Naive thymus-derived CD4-positive, alpha-beta T cell (primary cell): Measurements from ENCODE around the gene OR13J1. TPM values are rescaled to one million over a fixed set of nuclear protein-coding genes. Genes with fewer than 3 reads are reported as not detected.
A peak's percentile ranks its signal among the peaks of the same experiment; 100 is the strongest.

Experiments
- ATAC-seq: fragments of 150-1000 bp; cut with Tn5 transposase; 2 replicates; pipeline ENCODE4 v1.10.0; 2021; ENCODE audit warnings: mild to moderate bottlenecking, moderate library complexity
- CTCF ChIA-PET: fragments of 350-600 bp; sonication (Branson Sonifier 250); formaldehyde crosslinking; loops from one replicate; lab custom pipeline; 2021; ENCODE audit warnings: antibody characterized with exemption; lab: Charles Lee
- POLR2A ChIA-PET: fragments of 350-600 bp; sonication (Branson Sonifier 250); formaldehyde crosslinking; loops from one replicate; lab custom pipeline; 2021; ENCODE audit warnings: antibody characterized with exemption, inconsistent platforms; lab: Charles Lee
- DNase-seq, 9 donors: peaks; one replicate each; pipeline versions ENCODE4 v3.0.0 to v3.0.0-alpha.2; 2020 to 2022; ENCODE audit warnings: mixed read lengths in 1 of 9
- H3K27ac ChIP-seq: one replicate; pipeline ENCODE4 v1.7.0; 2013; ENCODE audit warnings: mild to moderate bottlenecking, low read depth, low read length, moderate library complexity
- H3K27me3 ChIP-seq, 2 donors: one replicate each; pipeline ENCODE4 v1.7.0; 2013; ENCODE audit warnings: low read length in 2 of 2, mild to moderate bottlenecking in 2 of 2, moderate library complexity in 2 of 2; ENCODE audit not compliant: control insufficient read depth in 2 of 2, insufficient read depth in 2 of 2
- H3K36me3 ChIP-seq, 3 experiments: 1 replicate in 2 of 3; 2 replicates in 1 of 3; pipeline ENCODE4 v1.7.0; 2013; ENCODE audit warnings: low read length in 3 of 3, mild to moderate bottlenecking in 3 of 3, moderate library complexity in 1 of 3; ENCODE audit not compliant: insufficient read depth in 3 of 3, control insufficient read depth in 2 of 3
- H3K4me1 ChIP-seq, 2 donors: one replicate each; pipeline ENCODE4 v1.7.0; 2013; ENCODE audit warnings: low read length in 2 of 2, mild to moderate bottlenecking in 2 of 2, moderate library complexity in 1 of 2; ENCODE audit not compliant: control insufficient read depth in 2 of 2, insufficient read depth in 2 of 2
- H3K4me3 ChIP-seq: 2 replicates; pipeline ENCODE4 v1.7.0; 2013; ENCODE audit warnings: mild to moderate bottlenecking, low read length
- H3K9me3 ChIP-seq, 3 experiments: 1 replicate in 2 of 3; 2 replicates in 1 of 3; pipeline ENCODE4 v1.7.0; 2013; ENCODE audit warnings: low read length in 3 of 3; ENCODE audit not compliant: control insufficient read depth in 2 of 3
- H3K27ac Mint-ChIP-seq, 9 donors: one replicate each; pipeline ENCODE4 v1.8.0; 2020 to 2022; ENCODE audit warnings: mixed read lengths in 9 of 9, mild to moderate bottlenecking in 8 of 9, moderate library complexity in 5 of 9, inconsistent platforms in 2 of 9
- H3K27me3 Mint-ChIP-seq, 5 donors: one replicate each; pipeline ENCODE4 v1.8.0; 2021 to 2022; ENCODE audit warnings: mixed read lengths in 5 of 5, mild to moderate bottlenecking in 1 of 5
- H3K36me3 Mint-ChIP-seq, 5 donors: one replicate each; pipeline ENCODE4 v1.8.0; 2020 to 2022; ENCODE audit warnings: mixed read lengths in 5 of 5, mild to moderate bottlenecking in 3 of 5, inconsistent platforms in 1 of 5
- H3K4me1 Mint-ChIP-seq, 7 donors: one replicate each; pipeline ENCODE4 v1.8.0; 2020 to 2022; ENCODE audit warnings: mixed read lengths in 7 of 7, mild to moderate bottlenecking in 3 of 7, inconsistent platforms in 1 of 7
- H3K4me3 Mint-ChIP-seq, 10 donors: one replicate each; pipeline ENCODE4 v1.8.0; 2020 to 2022; ENCODE audit warnings: mild to moderate bottlenecking in 10 of 10, mixed read lengths in 10 of 10, moderate library complexity in 6 of 10, inconsistent platforms in 2 of 10
- H3K9me3 Mint-ChIP-seq, 11 donors: one replicate each; pipeline ENCODE4 v1.8.0; 2020 to 2022; ENCODE audit warnings: mixed read lengths in 11 of 11, mild to moderate bottlenecking in 4 of 11, inconsistent platforms in 1 of 11, moderate library complexity in 1 of 11
- intact Hi-C, 2 donors: fragments of 100-400 bp; cut with micrococcal nuclease; formaldehyde crosslinking; loops; one replicate each; pipeline ENCODE4 v1.15.1; 2023
- polyA plus RNA-seq, 2 donors: library from polyadenylated mRNA; unstranded; fragments of 300-500 nt; fragmentation: Illumina TruSeq; gene quantifications; one replicate each; pipeline ENCODE4 v1.2.3, GENCODE V29; 2021
- total RNA-seq, 6 experiments: library from RNA in 5 of 6; stranded (reverse) in 5 of 6; gene quantifications; 1 replicate in 5 of 6; 2 replicates in 1 of 6; pipeline ENCODE4 v1.2.3 and lab custom pipeline; 2021 to 2026

Gene OR13J1
- total and polyA plus RNA-seq, 7 experiments from 2014 or later = not detected

DNA sequence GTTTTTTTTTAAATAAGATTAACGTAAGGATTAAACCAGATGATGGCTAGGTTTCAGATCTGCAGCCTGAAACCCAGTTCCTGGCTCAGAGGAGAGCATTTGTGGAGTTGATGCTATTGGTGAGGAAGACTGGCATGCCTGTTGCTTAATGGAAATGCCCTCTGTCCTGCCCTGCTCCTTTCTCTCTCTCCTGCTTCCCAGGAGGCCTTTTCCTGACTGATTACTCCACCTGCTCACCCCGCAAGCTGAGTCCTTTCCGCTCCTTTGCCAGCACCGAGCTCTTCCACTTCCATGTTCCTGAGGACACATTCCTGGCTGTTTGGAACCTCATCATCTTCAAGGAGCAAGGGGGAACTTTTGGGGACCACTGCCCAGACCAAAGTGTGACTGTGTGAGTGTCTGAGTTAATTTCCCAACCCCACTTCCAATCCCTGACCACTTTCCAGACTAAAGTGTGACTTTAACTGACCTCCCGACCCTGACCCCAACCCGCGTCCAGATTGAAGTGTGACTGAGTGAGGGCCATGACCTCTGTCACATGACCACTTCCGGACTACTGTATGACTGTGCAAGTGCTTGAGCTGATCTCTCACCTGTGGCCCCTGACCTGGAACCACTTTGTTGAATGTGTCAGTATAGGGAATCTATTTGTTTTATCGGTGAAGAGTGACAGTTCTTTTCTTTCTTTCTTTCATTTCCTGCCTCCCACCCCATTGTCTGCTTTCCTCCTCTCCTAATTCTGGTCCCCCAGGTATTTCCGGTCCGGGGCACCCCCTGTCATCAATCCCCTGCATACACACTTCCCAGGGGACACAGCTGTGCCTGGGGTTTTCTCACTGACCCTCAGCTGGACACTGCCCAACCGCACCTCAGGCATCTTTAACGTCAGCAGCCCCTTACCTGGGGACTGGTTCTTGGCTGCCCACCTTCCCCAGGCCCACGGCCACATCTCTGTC is 35.7 kb downstream of the OR13J1 start:
- Mint-ChIP-seq H3K4me3 (no peak overlapping the region), H3K9me3 (no peaks in the 10 kb centered on the region), H3K27me3 (no peaks in the 10 kb centered on the region), H3K27ac (peak overlapping the region in 1 of 9 donors; percentile 34), H3K36me3 (no peaks in the 10 kb centered on the region), H3K4me1 (peaks cover 18 to 41% (median 31%) of the 10 kb centered on the region in 7 donors)
- Histone ChIP-seq H3K4me3 (no peak overlapping the region), H3K9me3 (no peaks in the 10 kb centered on the region), H3K27me3 (no peaks in the 10 kb centered on the region), H3K36me3 (peaks cover 0 to 3% (median 0%) of the 10 kb centered on the region in 3 experiments), H3K4me1 (peaks cover 3 to 7% of the 10 kb centered on the region in 2 donors), H3K27ac (no peak overlapping the region)
- ATAC-seq = no peak
- intact Hi-C loops = no loop called here
- no peak for DNase-seq
- POLR2A ChIA-PET = no interaction called here
- CTCF ChIA-PET = interaction anchor here (0.6 to 1.0 kb wide), 3 partner anchors 8 to 1383 kb away, joined by 3 to 6 read pairs (median 3); no protein-coding TSS in a partner anchor

- Histone ChIP-seq H3K27me3 (no peaks in the 10 kb centered on the region), H3K4me3 (no peak overlapping the region), H3K4me1 (peaks cover 4 to 14% of the 10 kb centered on the region in 2 donors), H3K27ac (no peak overlapping the region), H3K9me3 (no peaks in the 10 kb centered on the region), H3K36me3 (peaks cover 0 to 3% (median 0%) of the 10 kb centered on the region in 3 experiments)
- Mint-ChIP-seq H3K27me3 (peaks cover 0 to 2% (median 0%) of the 10 kb centered on the region in 5 donors), H3K36me3 (no peaks in the 10 kb centered on the region), H3K9me3 (no peaks in the 10 kb centered on the region), H3K4me3 (no peak overlapping the region), H3K4me1 (peaks cover 16 to 45% (median 42%) of the 10 kb centered on the region in 7 donors), H3K27ac (no peak overlapping the region)
- POLR2A ChIA-PET = interaction anchor here (1.2 kb wide), 1 partner anchor 10 kb away, joined by 3 read pairs; no protein-coding TSS in a partner anchor
- ATAC-seq (no peak), DNase-seq (no peak)
- intact Hi-C loops = no loop called here
- CTCF ChIA-PET = no interaction called here
Observed at GRCh38 chr9:35832814-35833213, 37.4 kb downstream of the OR13J1 start.

DNA sequence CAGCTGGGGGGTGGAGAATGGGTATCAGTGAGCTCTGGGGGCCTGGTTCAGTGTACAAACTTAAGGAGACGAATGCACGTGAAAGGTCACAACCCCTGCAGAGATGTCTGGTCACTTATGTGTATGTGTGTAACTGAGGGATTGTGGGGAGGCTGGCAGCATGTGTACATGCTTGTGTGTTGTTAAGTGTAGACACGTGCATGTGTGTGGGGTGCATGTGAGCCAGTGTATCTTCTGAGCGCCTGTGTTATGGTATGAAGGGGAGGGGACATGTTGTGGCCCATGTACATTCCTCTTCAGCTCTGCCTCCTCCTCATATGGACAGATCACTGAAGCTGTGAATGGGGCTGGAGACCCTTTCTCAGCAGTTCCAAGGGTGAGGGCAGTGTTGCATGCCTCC is 39.2 kb downstream of the OR13J1 start:
- Histone ChIP-seq H3K9me3 (no peaks in the 10 kb centered on the region), H3K27ac (no peak overlapping the region), H3K27me3 (no peaks in the 10 kb centered on the region), H3K36me3 (peaks cover 0 to 3% (median 0%) of the 10 kb centered on the region in 3 experiments), H3K4me1 (peaks cover 4 to 14% of the 10 kb centered on the region in 2 donors), H3K4me3 (no peak overlapping the region)
- peaks cover 0 to 5% (median 0%) of the 10 kb centered on the region in 5 donors for H3K27me3 Mint-ChIP-seq
- DNase-seq = no peak
- no peaks in the 10 kb centered on the region for H3K36me3 Mint-ChIP-seq
- no peak for ATAC-seq
- H3K27ac Mint-ChIP-seq = peak overlapping the region in 3 of 9 donors; percentile 28 to 91 (median 81)
- H3K4me3 Mint-ChIP-seq = peak overlapping the region in 5 of 10 donors; percentile 7 to 80 (median 17)
- peaks cover 19 to 49% (median 45%) of the 10 kb centered on the region in 7 donors for H3K4me1 Mint-ChIP-seq
- CTCF ChIA-PET = interaction anchor here (0.8 kb wide), 1 partner anchor 51 kb away, joined by 4 read pairs; no protein-coding TSS in a partner anchor
- POLR2A ChIA-PET = interaction anchor here (0.6 to 1.4 kb wide), 3 partner anchors 16 to 97 kb away, joined by 3 read pairs; partner anchors contain the start of gene SPAG8
- intact Hi-C loops = no loop called here
- H3K9me3 Mint-ChIP-seq = no peaks in the 10 kb centered on the region

DNA sequence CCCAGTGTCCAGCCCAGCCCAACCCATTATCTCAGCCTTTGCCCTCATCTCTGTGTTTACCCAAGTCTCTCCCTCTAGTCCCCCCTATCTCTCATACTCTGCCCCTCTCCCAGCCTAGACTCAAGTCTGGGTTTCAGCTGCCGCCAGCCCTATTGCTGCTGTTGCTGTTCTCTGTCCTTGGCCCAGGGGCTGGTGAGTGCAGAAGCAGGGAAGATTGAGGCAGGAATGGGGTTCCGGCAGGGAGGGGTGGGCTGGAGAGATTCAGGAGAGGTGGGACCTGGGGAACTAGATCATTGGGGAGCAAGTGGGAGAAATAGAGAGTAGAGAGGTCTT is 40.5 kb downstream of the OR13J1 start:
- POLR2A ChIA-PET = interaction anchor here (1.4 to 2.3 kb wide), 2 partner anchors 12 to 17 kb away, joined by 3 to 18 read pairs; partner anchors contain the start of gene SPAG8
- H3K4me1 Mint-ChIP-seq = peaks cover 25 to 51% (median 46%) of the 10 kb centered on the region in 7 donors
- ATAC-seq (no peak), DNase-seq (no peak)
- H3K27me3 Mint-ChIP-seq = peaks cover 0 to 5% (median 0%) of the 10 kb centered on the region in 5 donors
- H3K36me3 Mint-ChIP-seq = no peaks in the 10 kb centered on the region
- peak overlapping the region; percentile 78 to 90 (median 84) for H3K4me3 Mint-ChIP-seq
- no peaks in the 10 kb centered on the region for H3K27me3 ChIP-seq
- CTCF ChIA-PET = no interaction called here
- intact Hi-C loops = loop anchor here (1.0 to 5.0 kb wide), 7 partner anchors 14 to 363 kb away; partner anchors contain the start of genes HINT2 (in 2 of the 2) and CLTA (in 1 of the 2)
- peak overlapping the region; percentile 94 for H3K27ac ChIP-seq
- H3K9me3 Mint-ChIP-seq = no peaks in the 10 kb centered on the region
- peaks cover 4 to 14% of the 10 kb centered on the region in 2 donors for H3K4me1 ChIP-seq
- peak overlapping the region; percentile 88 for H3K4me3 ChIP-seq
- peak overlapping the region; percentile 79 to 92 (median 90) for H3K27ac Mint-ChIP-seq
- no peaks in the 10 kb centered on the region for H3K36me3 ChIP-seq
- H3K9me3 ChIP-seq = no peaks in the 10 kb centered on the region

GRCh38 chr9:35829084-35829763 is 41.0 kb downstream of the OR13J1 start, which contains the start of gene TMEM8B:
TSS of gene TMEM8B (plus strand) at chr9:35829228. CDS start at chr9:35829448, 220 bp downstream.
- Mint-ChIP-seq H3K9me3 (no peaks in the 10 kb centered on the region), H3K36me3 (no peaks in the 10 kb centered on the region), H3K27ac (peak within 1 kb of the TSS; percentile 91 to 99 (median 94)), H3K4me1 (peaks cover 25 to 48% (median 43%) of the 10 kb centered on the region in 7 donors), H3K27me3 (peaks cover 0 to 5% (median 0%) of the 10 kb centered on the region in 5 donors), H3K4me3 (peak within 1 kb of the TSS; percentile 84 to 100 (median 94))
- H3K4me3 ChIP-seq = peak within 1 kb of the TSS; percentile 88
- H3K27ac ChIP-seq = peak within 1 kb of the TSS; percentile 94
- ATAC-seq (peak; percentile 95), DNase-seq (peak; percentile 80 to 95 (median 88))
- intact Hi-C loops = loop anchor here (1.0 to 5.0 kb wide), 7 partner anchors 14 to 363 kb away; partner anchors contain the start of genes HINT2 (in 2 of the 2) and CLTA (in 1 of the 2)
- H3K36me3 ChIP-seq = no peaks in the 10 kb centered on the region
- no peaks in the 10 kb centered on the region for H3K9me3 ChIP-seq
- ChIA-PET CTCF (interaction anchor here (0.5 to 1.7 kb wide), 3 partner anchors 15 to 59 kb away, joined by 3 to 6 read pairs (median 4); partner anchors contain the start of gene HINT2), POLR2A (interaction anchor here (0.5 to 2.3 kb wide), 5 partner anchors 13 to 218 kb away, joined by 3 to 18 read pairs (median 3); partner anchors contain the start of gene SPAG8)
- no peaks in the 10 kb centered on the region for H3K27me3 ChIP-seq
- peaks cover 4 to 14% of the 10 kb centered on the region in 2 donors for H3K4me1 ChIP-seq
